Mesodermal cell (in vitro differentiated cells): ENCODE results near the gene SPATA13. TPM values are rescaled to one million over a fixed set of nuclear protein-coding genes. Genes with fewer than 3 reads are reported as not detected.
A peak's percentile ranks its signal among the peaks of the same experiment; 100 is the strongest.
"Not testable (repeated sequence)": the region's sequence is repeated elsewhere in the genome, so short reads cannot be mapped to it uniquely, and the experiment has no call there.

Source experiments
- H3K27ac ChIP-seq: 2 replicates; pipeline ENCODE4 v1.7.0; 2013; ENCODE audit warnings: mild to moderate bottlenecking, low read depth, low read length, moderate library complexity; ENCODE audit not compliant: severe bottlenecking
- H3K36me3 ChIP-seq: 2 replicates; pipeline ENCODE4 v1.7.1; 2013; ENCODE audit warnings: mild to moderate bottlenecking, low read length, moderate library complexity; ENCODE audit not compliant: control insufficient read depth, insufficient read depth
- H3K4me1 ChIP-seq: one replicate; pipeline ENCODE4 v1.7.1; 2013; ENCODE audit warnings: mild to moderate bottlenecking, low read length; ENCODE audit not compliant: insufficient read depth, control insufficient read depth, poor library complexity, severe bottlenecking
- H3K4me3 ChIP-seq: 2 replicates; pipeline ENCODE4 v1.7.0; 2013; ENCODE audit warnings: low read length, control low read depth, mild to moderate bottlenecking; ENCODE audit not compliant: insufficient read depth, poor library complexity, severe bottlenecking; ENCODE audit errors: extremely low read depth
- H3K9me3 ChIP-seq: 2 replicates; pipeline ENCODE4 v1.7.1; 2013; ENCODE audit warnings: mild to moderate bottlenecking, low read length, moderate library complexity; ENCODE audit not compliant: control insufficient read depth
- WGBS, 2 experiments: methylation state at CpG; one replicate each; pipeline ENCODE4 v1.1.5; 2013; ENCODE audit warnings: missing lambda C conversion rate in 2 of 2; ENCODE audit not compliant: insufficient coverage in 2 of 2; 5-methylcytosine and 5-hydroxymethylcytosine counted together
- polyA plus RNA-seq, 2 experiments: library from polyadenylated mRNA; stranded (reverse); fragments of 50-300 nt; gene quantifications; one replicate each; pipeline ENCODE4 v1.2.3, GENCODE V29; 2013

Gene SPATA13
- polyA plus RNA-seq (2013, experiment 1 of 2): 15.3 TPM
- 14.3 TPM for polyA plus RNA-seq (2013, experiment 2 of 2)

- WGBS, 2 experiments: 1% methylated on average over 35 to 41 of the region's 50 CpGs
- peak within 1 kb of the TSS; percentile 84 for H3K4me3 ChIP-seq
- H3K9me3 ChIP-seq: no peaks in the 10 kb centered on the region
- H3K4me1 ChIP-seq: peaks cover 18% of the 10 kb centered on the region
- H3K27ac ChIP-seq: peak within 1 kb of the TSS; percentile 76
- H3K36me3 ChIP-seq: peaks cover 14% of the 10 kb centered on the region
These were observed at the start of gene SPATA13 for GRCh38 chr13:24160458-24161009. Gene SPATA13 (plus strand): TSS chr13:24160720. CDS start chr13:24222930, 62,210 bp downstream.

DNA sequence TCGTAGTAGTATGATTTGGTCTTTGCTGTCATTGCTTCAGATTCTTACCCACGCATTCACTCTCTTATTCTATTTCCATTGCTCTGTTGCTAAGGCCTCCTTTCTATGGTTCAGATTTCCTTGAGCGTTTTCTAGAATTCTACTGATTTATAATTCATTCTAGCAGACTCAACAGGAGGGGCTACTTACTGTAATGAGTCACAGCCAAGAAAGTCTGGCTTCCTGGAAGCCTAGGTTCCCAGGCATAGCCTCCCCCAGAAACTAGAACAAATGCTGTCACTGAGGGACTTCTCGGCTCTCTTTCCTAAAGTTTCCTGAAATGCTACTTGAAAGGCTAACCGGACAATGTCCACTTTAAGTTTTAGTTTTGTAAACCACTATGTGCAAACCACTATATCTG lies 47.7 kb upstream of the SPATA13 start:
- H3K4me1 ChIP-seq: peaks cover 9% of the 10 kb centered on the region
- no peaks in the 10 kb centered on the region for H3K9me3 ChIP-seq
- WGBS, 2 experiments: 88 to 100% methylated on average over 3 to 4 of the region's 5 CpGs
- H3K27ac ChIP-seq: no peak overlapping the region
- no peaks in the 10 kb centered on the region for H3K36me3 ChIP-seq
- no peak overlapping the region for H3K4me3 ChIP-seq

DNA sequence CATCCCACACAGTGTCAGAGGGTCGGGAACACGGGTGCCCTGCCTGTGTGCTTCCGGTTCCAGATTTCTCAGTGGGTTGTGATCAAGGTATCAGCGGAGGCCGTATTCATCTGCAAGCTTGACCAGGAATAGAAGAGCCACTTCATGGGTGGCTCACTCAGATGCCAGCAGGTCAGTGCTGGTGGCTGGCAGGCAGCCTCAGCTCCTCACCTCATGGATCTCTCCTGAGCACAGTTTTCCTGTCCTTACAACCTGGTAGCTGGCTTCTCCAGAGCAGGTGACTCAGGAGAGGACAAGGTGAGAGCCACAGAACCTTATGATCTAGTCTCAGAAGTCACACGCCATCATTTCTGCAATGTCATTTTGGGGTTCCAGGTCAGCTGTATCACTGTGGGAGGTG lies 44.8 kb upstream of the SPATA13 start:
- 100% methylated on average over 3 to 6 of the region's 6 CpGs for WGBS, 2 experiments
- Histone ChIP-seq H3K9me3 (no peaks in the 10 kb centered on the region), H3K36me3 (no peaks in the 10 kb centered on the region), H3K4me1 (peaks cover 30% of the 10 kb centered on the region), H3K4me3 (no peak overlapping the region), H3K27ac (no peak overlapping the region)

DNA sequence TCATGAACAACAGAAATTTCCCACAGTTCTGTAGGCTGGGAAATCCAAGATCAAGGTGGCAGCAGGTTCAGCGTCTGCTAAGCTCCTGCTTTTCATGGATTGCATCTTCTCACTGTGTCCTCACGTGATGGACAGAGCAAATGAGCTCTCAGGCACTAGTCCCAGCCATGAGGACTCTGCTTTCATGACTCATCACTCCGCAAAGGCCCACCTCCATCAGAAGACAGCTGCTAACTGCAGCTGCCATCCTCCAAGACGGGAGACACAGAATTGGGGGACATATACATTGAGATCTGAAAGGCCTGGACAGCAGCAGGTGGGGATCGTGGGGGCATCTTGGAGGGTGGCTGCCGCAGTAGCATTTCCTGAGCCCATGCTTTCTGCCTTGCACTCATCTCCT lies 44.4 kb upstream of the SPATA13 start:
- 90 to 96% methylated on average over 5 to 6 of the region's 6 CpGs for WGBS, 2 experiments
- H3K4me3 ChIP-seq: no peak overlapping the region
- no peaks in the 10 kb centered on the region for H3K9me3 ChIP-seq
- no peak overlapping the region for H3K27ac ChIP-seq
- H3K4me1 ChIP-seq: peaks cover 30% of the 10 kb centered on the region
- no peaks in the 10 kb centered on the region for H3K36me3 ChIP-seq

- Histone ChIP-seq H3K27ac (peak overlapping the region; percentile 16), H3K4me1 (peaks cover 20% of the 10 kb centered on the region), H3K9me3 (no peaks in the 10 kb centered on the region), H3K4me3 (no peak overlapping the region), H3K36me3 (no peaks in the 10 kb centered on the region)
- 100% methylated on average over 2 of the region's 5 CpGs for WGBS, 2 experiments
These were observed 41.9 kb upstream of the SPATA13 start for GRCh38 chr13:24118576-24118975.

DNA sequence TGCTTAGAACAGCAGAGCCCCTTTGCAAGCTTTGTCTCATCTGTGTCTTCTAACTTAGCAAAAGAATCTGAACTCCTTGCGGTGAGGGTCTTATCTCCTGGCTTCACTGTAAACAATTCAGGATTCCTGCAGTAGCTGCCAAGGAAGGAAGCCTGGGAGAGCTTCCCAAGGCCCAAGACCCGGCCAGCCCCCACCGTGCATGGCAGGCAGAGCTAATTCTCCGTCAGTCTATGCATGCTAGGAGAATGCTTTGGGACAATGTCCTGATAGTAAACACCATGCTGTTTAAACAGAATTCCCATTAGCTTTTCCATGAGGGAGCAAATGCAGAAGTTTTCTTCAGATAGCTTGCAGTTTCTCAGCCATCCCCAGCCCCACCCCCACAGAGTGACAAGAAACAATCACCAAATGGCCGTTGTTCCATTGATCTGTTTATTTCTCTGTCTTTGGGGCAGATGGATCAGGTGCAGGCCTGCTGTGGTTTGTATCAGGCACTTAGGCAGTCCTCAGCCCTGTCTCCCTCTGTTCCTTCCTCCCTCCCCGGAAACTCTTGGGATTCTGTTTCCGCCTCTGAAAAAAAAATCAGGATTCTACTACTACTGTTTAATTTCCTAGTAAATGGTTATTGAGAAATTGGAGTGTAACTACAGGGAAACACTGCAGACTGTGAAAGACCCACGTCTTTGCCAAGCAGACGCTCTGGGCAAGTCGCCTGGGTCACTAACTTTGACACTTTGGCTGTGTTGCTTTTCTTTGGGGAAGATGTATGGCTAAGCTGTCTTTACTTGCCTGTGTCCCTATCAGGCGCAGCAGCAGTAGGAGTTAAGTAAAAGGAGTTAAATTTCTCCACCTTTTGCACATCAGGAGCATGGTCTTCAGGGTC lies 40.7 kb upstream of the SPATA13 start:
- Histone ChIP-seq H3K9me3 (no peaks in the 10 kb centered on the region), H3K27ac (peak overlapping the region; percentile 78), H3K4me1 (peaks cover 20% of the 10 kb centered on the region), H3K36me3 (no peaks in the 10 kb centered on the region), H3K4me3 (no peak overlapping the region)
- 47 to 54% methylated on average over 7 to 8 of the region's 11 CpGs for WGBS, 2 experiments

- not testable (repeated sequence) for H3K9me3 ChIP-seq, H3K27ac ChIP-seq, H3K36me3 ChIP-seq, H3K4me3 ChIP-seq
- peaks cover 31% of the 10 kb centered on the region for H3K4me1 ChIP-seq
- WGBS, 2 experiments: 93 to 100% methylated on average over 2 of the region's 4 CpGs
These were observed 38.5 kb upstream of the SPATA13 start for GRCh38 chr13:24122045-24122444.

DNA sequence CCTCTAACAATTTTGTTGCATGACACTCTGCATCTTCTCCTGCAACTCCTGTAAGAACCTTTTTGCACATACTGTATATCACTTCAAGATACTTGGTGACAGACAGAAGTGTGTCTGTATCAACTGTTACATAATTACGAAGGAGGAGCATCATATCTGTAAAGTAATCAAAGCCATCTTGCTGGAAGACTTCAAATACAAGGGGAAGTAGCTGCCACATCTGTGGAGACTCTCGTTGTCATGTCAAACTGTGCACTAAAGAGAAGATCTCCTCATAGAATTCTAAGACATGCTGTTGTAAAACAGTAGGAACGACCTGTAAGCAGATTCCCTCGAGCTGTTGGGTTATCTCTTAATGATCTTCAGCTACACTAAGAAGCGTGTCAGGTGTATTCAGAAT lies 38.0 kb upstream of the SPATA13 start:
- 86 to 94% methylated on average over 4 to 5 of the region's 5 CpGs for WGBS, 2 experiments
- H3K36me3 ChIP-seq: no peaks in the 10 kb centered on the region
- H3K27ac ChIP-seq: no peak overlapping the region
- no peak overlapping the region for H3K4me3 ChIP-seq
- peaks cover 31% of the 10 kb centered on the region for H3K4me1 ChIP-seq
- H3K9me3 ChIP-seq: no peaks in the 10 kb centered on the region

DNA sequence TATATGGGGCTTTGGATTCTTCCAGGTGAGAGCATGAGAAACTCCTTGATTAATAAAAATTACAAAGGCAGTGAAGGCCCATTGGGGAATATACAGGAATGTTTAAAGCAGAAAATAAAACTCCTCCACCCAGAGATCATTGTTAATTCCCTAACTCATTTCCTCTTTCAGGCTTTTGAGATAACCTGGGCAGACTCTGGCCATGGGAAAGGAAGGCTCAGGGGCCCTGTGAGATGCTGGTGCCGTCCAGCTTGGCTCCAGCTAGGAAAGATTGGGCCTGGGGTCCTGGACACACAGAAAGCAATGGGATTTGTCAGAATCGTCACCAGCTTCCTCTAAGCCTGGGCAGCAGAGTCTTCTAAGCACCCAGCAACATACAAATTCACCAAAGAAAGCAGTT lies 36.8 kb upstream of the SPATA13 start:
- Histone ChIP-seq H3K27ac (no peak overlapping the region), H3K4me3 (no peak overlapping the region), H3K9me3 (no peaks in the 10 kb centered on the region), H3K36me3 (no peaks in the 10 kb centered on the region), H3K4me1 (peaks cover 27% of the 10 kb centered on the region)
- 71 to 91% methylated on average over 1 to 2 of the region's 2 CpGs for WGBS, 2 experiments

DNA sequence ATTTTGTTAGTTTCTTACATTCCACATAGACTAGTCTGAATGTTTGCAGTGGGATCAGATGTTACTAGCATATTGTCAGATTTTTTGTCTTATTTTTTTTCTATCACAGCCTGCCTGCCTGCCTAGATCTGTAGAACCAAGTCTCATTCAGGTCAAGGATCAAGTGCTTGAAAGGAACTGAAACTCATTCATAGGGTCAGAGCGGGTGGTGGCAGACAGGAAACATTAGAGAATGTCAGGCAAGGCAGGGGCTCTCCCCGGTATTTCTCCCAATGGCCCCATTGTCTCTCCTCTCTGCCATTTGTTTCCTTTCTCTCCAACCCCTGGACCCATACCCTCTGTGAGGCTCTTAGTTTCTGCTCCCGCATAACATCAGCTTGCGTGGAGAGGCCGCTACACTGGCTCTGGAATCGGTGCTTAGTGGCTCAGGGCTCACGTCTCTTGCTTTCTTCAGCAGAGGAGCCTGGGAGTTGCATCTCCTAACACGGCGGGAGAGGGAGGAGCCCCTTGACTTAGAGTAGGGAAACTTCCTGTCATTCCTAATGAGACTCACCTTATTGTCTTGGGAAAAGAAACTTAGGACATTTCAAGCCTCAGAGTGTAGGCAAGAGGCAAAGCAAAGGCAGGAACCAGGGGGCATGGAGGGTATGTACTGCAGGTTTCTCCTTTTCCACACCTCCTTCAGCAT lies 35.6 kb upstream of the SPATA13 start:
- Histone ChIP-seq H3K9me3 (no peaks in the 10 kb centered on the region), H3K4me3 (no peak overlapping the region), H3K27ac (peak overlapping the region; percentile 46), H3K36me3 (no peaks in the 10 kb centered on the region), H3K4me1 (peaks cover 20% of the 10 kb centered on the region)
- WGBS, 2 experiments: 63 to 71% methylated on average over 7 to 9 of the region's 9 CpGs
